Measurements from ENCODE around the gene ADH5.

DNA sequence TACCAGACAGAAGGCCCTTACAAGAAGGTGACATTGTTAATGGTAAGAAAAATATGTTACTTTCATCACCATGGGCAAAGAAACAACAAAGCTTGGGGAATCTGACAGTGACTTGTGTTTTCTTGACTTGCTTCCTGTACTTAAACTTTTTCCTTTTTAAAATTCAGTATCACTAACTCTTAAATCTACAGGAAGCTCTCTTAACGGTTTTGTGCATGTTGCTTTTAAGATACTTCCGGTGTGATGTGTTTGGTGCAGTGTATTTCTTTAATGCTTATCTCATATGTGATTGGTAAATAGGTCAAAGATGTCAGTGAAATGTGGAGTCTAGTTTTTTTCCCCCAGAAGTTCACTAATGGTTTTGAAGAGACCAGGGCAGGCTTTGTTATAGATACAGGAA is 45.2 kb downstream of the ADH5 start:
- TF ChIP-seq PURB (CRISPR knock-in tag; IDR thresholded peaks at IDR 0.05; ENCODE audit: low read depth) (no peak), SREBF1 (IDR thresholded peaks at IDR 0.05; ENCODE audit: borderline replicate concordance, low read depth, low read length) (no peak), SOX6 (IDR thresholded peaks at IDR 0.05) (no peak), SMARCB1 (IDR thresholded peaks at IDR 0.05; ENCODE audit: insufficient read length, low read depth) (no peak), EP300 (IDR thresholded peaks at IDR 0.05; ENCODE audit: low read length) (no peak), POLR2AphosphoS5 (IDR thresholded peaks at IDR 0.05; ENCODE audit: control insufficient read depth, insufficient read depth, low read depth, low read length) (no peak), TEAD4 (IDR thresholded peaks at IDR 0.05; ENCODE audit: low read length) (no peak), TEAD4 (CRISPR knock-in tag; IDR thresholded peaks at IDR 0.05; ENCODE audit: borderline replicate concordance) (no peak), HDAC6 (IDR thresholded peaks at IDR 0.05; ENCODE audit: low read depth, low read length) (no peak), DNMT1 (IDR thresholded peaks at IDR 0.05) (no peak)
- TF ChIP-seq, protein P1, sequence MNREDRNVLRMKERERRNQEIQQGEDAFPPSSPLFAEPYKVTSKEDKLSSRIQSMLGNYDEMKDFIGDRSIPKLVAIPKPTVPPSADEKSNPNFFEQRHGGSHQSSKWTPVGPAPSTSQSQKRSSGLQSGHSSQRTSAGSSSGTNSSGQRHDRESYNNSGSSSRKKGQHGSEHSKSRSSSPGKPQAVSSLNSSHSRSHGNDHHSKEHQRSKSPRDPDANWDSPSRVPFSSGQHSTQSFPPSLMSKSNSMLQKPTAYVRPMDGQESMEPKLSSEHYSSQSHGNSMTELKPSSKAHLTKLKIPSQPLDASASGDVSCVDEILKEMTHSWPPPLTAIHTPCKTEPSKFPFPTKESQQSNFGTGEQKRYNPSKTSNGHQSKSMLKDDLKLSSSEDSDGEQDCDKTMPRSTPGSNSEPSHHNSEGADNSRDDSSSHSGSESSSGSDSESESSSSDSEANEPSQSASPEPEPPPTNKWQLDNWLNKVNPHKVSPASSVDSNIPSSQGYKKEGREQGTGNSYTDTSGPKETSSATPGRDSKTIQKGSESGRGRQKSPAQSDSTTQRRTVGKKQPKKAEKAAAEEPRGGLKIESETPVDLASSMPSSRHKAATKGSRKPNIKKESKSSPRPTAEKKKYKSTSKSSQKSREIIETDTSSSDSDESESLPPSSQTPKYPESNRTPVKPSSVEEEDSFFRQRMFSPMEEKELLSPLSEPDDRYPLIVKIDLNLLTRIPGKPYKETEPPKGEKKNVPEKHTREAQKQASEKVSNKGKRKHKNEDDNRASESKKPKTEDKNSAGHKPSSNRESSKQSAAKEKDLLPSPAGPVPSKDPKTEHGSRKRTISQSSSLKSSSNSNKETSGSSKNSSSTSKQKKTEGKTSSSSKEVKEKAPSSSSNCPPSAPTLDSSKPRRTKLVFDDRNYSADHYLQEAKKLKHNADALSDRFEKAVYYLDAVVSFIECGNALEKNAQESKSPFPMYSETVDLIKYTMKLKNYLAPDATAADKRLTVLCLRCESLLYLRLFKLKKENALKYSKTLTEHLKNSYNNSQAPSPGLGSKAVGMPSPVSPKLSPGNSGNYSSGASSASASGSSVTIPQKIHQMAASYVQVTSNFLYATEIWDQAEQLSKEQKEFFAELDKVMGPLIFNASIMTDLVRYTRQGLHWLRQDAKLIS (CRISPR knock-in tag; IDR thresholded peaks at IDR 0.05), result no peak
- TF ChIP-seq, protein P2, sequence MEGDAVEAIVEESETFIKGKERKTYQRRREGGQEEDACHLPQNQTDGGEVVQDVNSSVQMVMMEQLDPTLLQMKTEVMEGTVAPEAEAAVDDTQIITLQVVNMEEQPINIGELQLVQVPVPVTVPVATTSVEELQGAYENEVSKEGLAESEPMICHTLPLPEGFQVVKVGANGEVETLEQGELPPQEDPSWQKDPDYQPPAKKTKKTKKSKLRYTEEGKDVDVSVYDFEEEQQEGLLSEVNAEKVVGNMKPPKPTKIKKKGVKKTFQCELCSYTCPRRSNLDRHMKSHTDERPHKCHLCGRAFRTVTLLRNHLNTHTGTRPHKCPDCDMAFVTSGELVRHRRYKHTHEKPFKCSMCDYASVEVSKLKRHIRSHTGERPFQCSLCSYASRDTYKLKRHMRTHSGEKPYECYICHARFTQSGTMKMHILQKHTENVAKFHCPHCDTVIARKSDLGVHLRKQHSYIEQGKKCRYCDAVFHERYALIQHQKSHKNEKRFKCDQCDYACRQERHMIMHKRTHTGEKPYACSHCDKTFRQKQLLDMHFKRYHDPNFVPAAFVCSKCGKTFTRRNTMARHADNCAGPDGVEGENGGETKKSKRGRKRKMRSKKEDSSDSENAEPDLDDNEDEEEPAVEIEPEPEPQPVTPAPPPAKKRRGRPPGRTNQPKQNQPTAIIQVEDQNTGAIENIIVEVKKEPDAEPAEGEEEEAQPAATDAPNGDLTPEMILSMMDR (IDR thresholded peaks at IDR 0.05 in 2 of 3, conservative IDR thresholded peaks at IDR 0.05 in 1 of 3; ENCODE audit: insufficient read depth in 2 of 3, low read depth in 1 of 3, low read length in 3 of 3), result no peak
- TF ChIP-seq, protein P3, sequence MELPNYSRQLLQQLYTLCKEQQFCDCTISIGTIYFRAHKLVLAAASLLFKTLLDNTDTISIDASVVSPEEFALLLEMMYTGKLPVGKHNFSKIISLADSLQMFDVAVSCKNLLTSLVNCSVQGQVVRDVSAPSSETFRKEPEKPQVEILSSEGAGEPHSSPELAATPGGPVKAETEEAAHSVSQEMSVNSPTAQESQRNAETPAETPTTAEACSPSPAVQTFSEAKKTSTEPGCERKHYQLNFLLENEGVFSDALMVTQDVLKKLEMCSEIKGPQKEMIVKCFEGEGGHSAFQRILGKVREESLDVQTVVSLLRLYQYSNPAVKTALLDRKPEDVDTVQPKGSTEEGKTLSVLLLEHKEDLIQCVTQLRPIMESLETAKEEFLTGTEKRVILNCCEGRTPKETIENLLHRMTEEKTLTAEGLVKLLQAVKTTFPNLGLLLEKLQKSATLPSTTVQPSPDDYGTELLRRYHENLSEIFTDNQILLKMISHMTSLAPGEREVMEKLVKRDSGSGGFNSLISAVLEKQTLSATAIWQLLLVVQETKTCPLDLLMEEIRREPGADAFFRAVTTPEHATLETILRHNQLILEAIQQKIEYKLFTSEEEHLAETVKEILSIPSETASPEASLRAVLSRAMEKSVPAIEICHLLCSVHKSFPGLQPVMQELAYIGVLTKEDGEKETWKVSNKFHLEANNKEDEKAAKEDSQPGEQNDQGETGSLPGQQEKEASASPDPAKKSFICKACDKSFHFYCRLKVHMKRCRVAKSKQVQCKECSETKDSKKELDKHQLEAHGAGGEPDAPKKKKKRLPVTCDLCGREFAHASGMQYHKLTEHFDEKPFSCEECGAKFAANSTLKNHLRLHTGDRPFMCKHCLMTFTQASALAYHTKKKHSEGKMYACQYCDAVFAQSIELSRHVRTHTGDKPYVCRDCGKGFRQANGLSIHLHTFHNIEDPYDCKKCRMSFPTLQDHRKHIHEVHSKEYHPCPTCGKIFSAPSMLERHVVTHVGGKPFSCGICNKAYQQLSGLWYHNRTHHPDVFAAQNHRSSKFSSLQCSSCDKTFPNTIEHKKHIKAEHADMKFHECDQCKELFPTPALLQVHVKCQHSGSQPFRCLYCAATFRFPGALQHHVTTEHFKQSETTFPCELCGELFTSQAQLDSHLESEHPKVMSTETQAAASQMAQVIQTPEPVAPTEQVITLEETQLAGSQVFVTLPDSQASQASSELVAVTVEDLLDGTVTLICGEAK (IDR thresholded peaks at IDR 0.05), result no peak
- TF ChIP-seq, protein P3 (CRISPR knock-in tag; IDR thresholded peaks at IDR 0.05), result no peak
- TF ChIP-seq, protein P4, sequence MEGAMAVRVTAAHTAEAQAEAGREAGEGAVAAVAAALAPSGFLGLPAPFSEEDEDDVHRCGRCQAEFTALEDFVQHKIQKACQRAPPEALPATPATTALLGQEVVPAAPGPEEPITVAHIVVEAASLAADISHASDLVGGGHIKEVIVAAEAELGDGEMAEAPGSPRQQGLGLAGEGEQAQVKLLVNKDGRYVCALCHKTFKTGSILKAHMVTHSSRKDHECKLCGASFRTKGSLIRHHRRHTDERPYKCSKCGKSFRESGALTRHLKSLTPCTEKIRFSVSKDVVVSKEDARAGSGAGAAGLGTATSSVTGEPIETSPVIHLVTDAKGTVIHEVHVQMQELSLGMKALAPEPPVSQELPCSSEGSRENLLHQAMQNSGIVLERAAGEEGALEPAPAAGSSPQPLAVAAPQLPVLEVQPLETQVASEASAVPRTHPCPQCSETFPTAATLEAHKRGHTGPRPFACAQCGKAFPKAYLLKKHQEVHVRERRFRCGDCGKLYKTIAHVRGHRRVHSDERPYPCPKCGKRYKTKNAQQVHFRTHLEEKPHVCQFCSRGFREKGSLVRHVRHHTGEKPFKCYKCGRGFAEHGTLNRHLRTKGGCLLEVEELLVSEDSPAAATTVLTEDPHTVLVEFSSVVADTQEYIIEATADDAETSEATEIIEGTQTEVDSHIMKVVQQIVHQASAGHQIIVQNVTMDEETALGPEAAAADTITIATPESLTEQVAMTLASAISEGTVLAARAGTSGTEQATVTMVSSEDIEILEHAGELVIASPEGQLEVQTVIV (CRISPR knock-in tag; IDR thresholded peaks at IDR 0.05; ENCODE audit: borderline replicate concordance), result no peak
